Thymus (tissue), 11 donors: ENCODE results near the gene TAF1B. TPM values are rescaled to one million over a fixed set of nuclear protein-coding genes. Genes with fewer than 3 reads are reported as not detected.

Experiments
- DNase-seq, 9 donors: peaks; one replicate each; pipeline ENCODE4 v3.0.0-alpha.2; 2013; ENCODE audit warnings: low spot score in 9 of 9, low read depth in 6 of 9, missing footprints in 1 of 9
- H3K27ac ChIP-seq, 2 donors: one replicate each; pipeline ENCODE4 v1.5.1; 2013; ENCODE audit warnings: control low read depth in 1 of 2, low read depth in 1 of 2, low read length in 1 of 2, mild to moderate bottlenecking in 1 of 2, moderate library complexity in 1 of 2
- H3K27me3 ChIP-seq, 2 donors: one replicate each; pipeline ENCODE4 v1.5.1; 2013; ENCODE audit warnings: low read length in 1 of 2; ENCODE audit not compliant: control insufficient read depth in 2 of 2, insufficient read depth in 1 of 2
- H3K36me3 ChIP-seq, 2 donors: one replicate each; pipeline ENCODE4 v1.5.1; 2013; ENCODE audit warnings: low read length in 1 of 2, mild to moderate bottlenecking in 1 of 2, moderate library complexity in 1 of 2; ENCODE audit not compliant: control insufficient read depth in 2 of 2, insufficient read depth in 2 of 2
- H3K4me1 ChIP-seq, 2 donors: one replicate each; pipeline ENCODE4 v1.5.1; 2013; ENCODE audit warnings: low read length in 2 of 2; ENCODE audit not compliant: control insufficient read depth in 2 of 2, insufficient read depth in 2 of 2
- H3K4me3 ChIP-seq, 2 donors: one replicate each; pipeline ENCODE4 v1.5.1; 2013; ENCODE audit warnings: low read length in 2 of 2, control low read depth in 1 of 2, mild to moderate bottlenecking in 1 of 2
- H3K9me3 ChIP-seq, 2 donors: one replicate each; pipeline ENCODE4 v1.5.1; 2013; ENCODE audit warnings: low read length in 1 of 2, mild to moderate bottlenecking in 1 of 2; ENCODE audit not compliant: control insufficient read depth in 2 of 2, insufficient read depth in 1 of 2
- whole genome bisulfite sequencing: extraction: QIAGEN DNeasy Blood & Tissue Kit; methylation state at CpG from one replicate; pipeline ENCODE4 v1.1.7; 2013; 5-methylcytosine and 5-hydroxymethylcytosine counted together
- polyA plus RNA-seq: library from polyadenylated mRNA; stranded (reverse); fragments of 200-250 nt; gene quantifications from one replicate; pipeline ENCODE4 v1.2.3, GENCODE V29; 2013
- total RNA-seq: library from RNA; stranded (reverse); fragments of 120-200 nt; gene quantifications from one replicate; pipeline ENCODE4 v1.2.4, GENCODE V29; 2013
- donor health status: healthy.

TAF1B gene
- total and polyA plus RNA-seq, 2 donors, result 9.4 to 17.3 TPM

GRCh38 chr2:9937968-9938367, 94.7 kb downstream of the TAF1B start:
- 93% methylated on average over 9 of the region's 9 CpGs for WGBS
- peaks cover 9 to 15% of the 10 kb centered on the region in 2 donors for H3K36me3 ChIP-seq
- no peaks in the 10 kb centered on the region for H3K27me3 ChIP-seq
- no peak for DNase-seq
- H3K4me1 ChIP-seq, result no peaks in the 10 kb centered on the region
- H3K9me3 ChIP-seq, result no peaks in the 10 kb centered on the region
- no peak overlapping the region for H3K4me3 ChIP-seq
- no peak overlapping the region for H3K27ac ChIP-seq

DNA sequence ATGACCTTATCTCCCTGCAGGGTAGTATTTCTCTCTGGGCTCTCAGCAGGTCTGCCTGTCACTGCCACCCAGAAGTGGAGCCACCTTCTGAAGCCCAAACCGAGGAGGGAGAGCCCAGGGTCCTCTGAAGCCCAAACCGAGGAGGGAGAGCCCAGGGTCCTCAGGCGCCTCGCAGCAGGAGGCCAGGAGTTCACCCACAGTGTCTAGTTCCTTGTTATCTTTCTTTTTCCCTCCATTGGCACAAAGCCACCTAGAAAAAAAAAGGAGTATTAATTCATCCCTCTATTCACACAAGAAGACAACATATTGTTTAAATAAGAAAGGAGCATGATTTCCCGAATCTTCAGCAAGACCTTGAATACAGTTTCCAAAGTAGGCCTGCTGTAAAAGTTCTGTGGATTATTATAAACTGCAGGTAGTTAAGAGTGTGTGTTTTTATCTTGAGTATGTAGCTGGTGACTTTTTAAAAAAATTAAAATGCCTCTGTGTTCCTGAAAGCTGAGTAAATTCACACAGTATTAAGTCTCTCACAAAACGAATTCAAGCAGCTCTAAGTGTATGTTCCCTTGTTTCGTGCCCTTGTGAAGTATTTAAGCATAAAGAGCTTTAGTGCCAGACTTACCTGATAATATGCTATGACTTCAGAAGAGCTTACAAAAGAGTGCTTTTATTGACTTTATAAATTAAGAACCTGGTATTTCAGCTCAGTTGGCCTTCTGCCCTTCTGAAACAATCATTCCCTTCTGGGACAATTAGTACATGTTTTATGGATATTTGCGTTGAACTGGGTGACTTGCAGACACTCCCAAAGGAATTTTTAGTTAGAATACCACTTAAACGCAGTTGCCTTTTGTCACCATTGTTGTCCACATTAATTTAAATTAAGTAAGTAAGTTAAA, 96.6 kb downstream of the TAF1B start:
- no peak overlapping the region for H3K27ac ChIP-seq
- no peaks in the 10 kb centered on the region for H3K27me3 ChIP-seq
- H3K9me3 ChIP-seq, result no peaks in the 10 kb centered on the region
- no peak overlapping the region for H3K4me3 ChIP-seq
- no peak for DNase-seq
- WGBS, result 82% methylated on average over 9 of the region's 9 CpGs
- no peaks in the 10 kb centered on the region for H3K4me1 ChIP-seq
- H3K36me3 ChIP-seq, result peaks cover 4 to 10% of the 10 kb centered on the region in 2 donors

DNA sequence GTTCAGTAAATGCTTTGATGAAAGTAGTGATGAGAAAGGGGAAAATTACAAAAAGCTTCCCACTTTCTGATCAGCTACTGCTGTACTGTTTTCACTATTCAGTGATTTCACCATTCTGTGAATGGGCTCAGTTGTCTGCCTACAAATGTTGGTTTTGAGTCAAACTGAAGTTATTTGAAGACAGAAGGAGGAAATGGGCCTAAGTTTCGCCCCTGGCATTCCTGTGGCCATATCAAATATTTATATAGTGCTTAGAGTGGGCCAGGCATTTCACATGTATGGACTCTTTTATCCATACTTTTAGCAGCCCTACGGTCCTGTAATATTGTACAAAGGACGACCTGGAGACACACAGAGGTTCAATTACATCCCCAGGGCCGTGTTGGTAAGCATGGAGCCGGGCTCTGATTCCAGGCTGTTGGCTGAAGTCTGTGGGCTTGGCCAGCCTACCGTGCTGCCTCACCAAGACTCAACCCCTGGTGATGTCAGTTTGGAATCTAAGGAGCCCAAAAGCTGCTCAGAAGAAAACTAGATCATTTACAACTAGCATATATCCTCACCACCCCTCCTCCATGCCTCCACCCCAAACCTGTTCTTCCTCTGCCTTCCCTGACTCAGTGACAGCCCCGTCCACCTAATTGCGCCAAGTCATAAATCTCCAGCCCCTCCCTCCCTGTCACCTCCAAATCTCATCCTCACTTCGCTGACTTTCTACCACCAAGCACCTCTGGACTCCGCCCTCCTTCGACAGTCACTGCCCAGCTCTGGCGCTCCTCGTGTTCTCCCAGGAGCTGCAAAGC, 98.1 kb downstream of the TAF1B start:
- no peak overlapping the region for H3K27ac ChIP-seq
- no peak overlapping the region for H3K4me3 ChIP-seq
- WGBS, result 86% methylated on average over 13 of the region's 13 CpGs
- peaks cover 0 to 2% of the 10 kb centered on the region in 2 donors for H3K27me3 ChIP-seq
- no peaks in the 10 kb centered on the region for H3K4me1 ChIP-seq
- peaks cover 0 to 3% of the 10 kb centered on the region in 2 donors for H3K36me3 ChIP-seq
- no peak for DNase-seq
- H3K9me3 ChIP-seq, result no peaks in the 10 kb centered on the region

GRCh38 chr2:9941996-9942390, 98.7 kb downstream of the TAF1B start:
- Histone ChIP-seq H3K4me3 (no peak overlapping the region), H3K36me3 (no peaks in the 10 kb centered on the region), H3K27me3 (peaks cover 0 to 8% of the 10 kb centered on the region in 2 donors), H3K27ac (no peak overlapping the region), H3K9me3 (no peaks in the 10 kb centered on the region), H3K4me1 (no peaks in the 10 kb centered on the region)
- WGBS, result 81% methylated on average over 6 of the region's 6 CpGs
- DNase-seq, result no peak

GRCh38 chr2:9944330-9944758, 101.1 kb downstream of the TAF1B start:
- Histone ChIP-seq H3K9me3 (no peaks in the 10 kb centered on the region), H3K27ac (no peak overlapping the region), H3K36me3 (no peaks in the 10 kb centered on the region), H3K27me3 (peaks cover 0 to 17% of the 10 kb centered on the region in 2 donors), H3K4me1 (no peaks in the 10 kb centered on the region), H3K4me3 (no peak overlapping the region)
- WGBS, result 85% methylated on average over 3 of the region's 3 CpGs
- DNase-seq, result no peak

DNA sequence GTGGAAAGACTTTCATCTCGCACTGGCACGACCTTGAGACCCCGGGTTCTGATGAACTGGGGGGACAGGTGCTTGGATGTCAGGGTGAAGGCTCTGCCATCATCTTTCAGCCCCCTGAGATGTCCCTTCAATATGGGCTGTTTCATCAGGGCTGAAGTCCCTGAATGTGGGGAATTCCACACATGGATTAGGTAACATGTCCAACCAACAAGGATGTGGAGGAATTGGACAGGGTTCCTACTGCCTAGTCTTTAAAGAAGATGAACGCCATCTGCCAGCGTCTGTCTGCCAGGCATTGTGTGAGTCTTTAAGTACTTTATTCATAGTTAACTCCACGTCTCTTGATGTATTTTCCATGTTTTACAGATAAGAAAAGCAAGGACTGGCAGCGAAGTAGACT, 102.3 kb downstream of the TAF1B start:
- Histone ChIP-seq H3K36me3 (no peaks in the 10 kb centered on the region), H3K9me3 (no peaks in the 10 kb centered on the region), H3K27me3 (peaks cover 8 to 30% of the 10 kb centered on the region in 2 donors), H3K4me1 (peaks cover under 1 to 3% of the 10 kb centered on the region in 2 donors), H3K4me3 (no peak overlapping the region), H3K27ac (no peak overlapping the region)
- 92% methylated on average over 7 of the region's 7 CpGs for WGBS
- no peak for DNase-seq

- H3K4me1 ChIP-seq, result peaks cover 4% of the 10 kb centered on the region in 2 donors
- WGBS, result 91% methylated on average over 7 of the region's 7 CpGs
- H3K4me3 ChIP-seq, result no peak overlapping the region
- H3K9me3 ChIP-seq, result no peaks in the 10 kb centered on the region
- no peak overlapping the region for H3K27ac ChIP-seq
- H3K27me3 ChIP-seq, result peaks cover 13 to 34% of the 10 kb centered on the region in 2 donors
- H3K36me3 ChIP-seq, result no peaks in the 10 kb centered on the region
- no peak for DNase-seq
Measured at GRCh38 chr2:9946076-9946475, 102.8 kb downstream of the TAF1B start.

GRCh38 chr2:9946818-9947217, 103.5 kb downstream of the TAF1B start:
- Histone ChIP-seq H3K27ac (no peak overlapping the region), H3K27me3 (peaks cover 14 to 36% of the 10 kb centered on the region in 2 donors), H3K4me1 (peaks cover 4% of the 10 kb centered on the region in 2 donors), H3K4me3 (no peak overlapping the region), H3K9me3 (no peaks in the 10 kb centered on the region), H3K36me3 (no peaks in the 10 kb centered on the region)
- 94% methylated on average over 5 of the region's 5 CpGs for WGBS
- DNase-seq, result no peak

- no peak overlapping the region for H3K27ac ChIP-seq
- no peaks in the 10 kb centered on the region for H3K36me3 ChIP-seq
- DNase-seq, result no peak
- peaks cover 8% of the 10 kb centered on the region in 2 donors for H3K4me1 ChIP-seq
- peaks cover 31 to 55% of the 10 kb centered on the region in 2 donors for H3K27me3 ChIP-seq
- H3K4me3 ChIP-seq, result no peak overlapping the region
- WGBS, result 94% methylated on average over 6 of the region's 6 CpGs
- no peaks in the 10 kb centered on the region for H3K9me3 ChIP-seq
Measured at GRCh38 chr2:9948721-9949120, 105.4 kb downstream of the TAF1B start.
